Adrenal gland (tissue), 5 donors: ENCODE measurements around the gene MTHFD2.

ENCODE experiments used
- CTCF ChIP-seq, 6 experiments: fragments of 450-650 bp in 4 of 6; fragments of 200-600 bp in 2 of 6; sonication (generic) in 1 of 6; IDR thresholded peaks; 1 replicate in 5 of 6; 2 replicates in 1 of 6; pipeline versions ENCODE4 v1.5.1 to v1.8.0; 2016 to 2021; ENCODE audit warnings: antibody characterized with exemption in 6 of 6, mild to moderate bottlenecking in 2 of 6, moderate library complexity in 1 of 6
- POLR2A ChIP-seq, 2 donors: fragments of 450-650 bp; IDR thresholded peaks; one replicate each; pipeline ENCODE4 v1.6.1; 2017; ENCODE audit warnings: antibody characterized with exemption in 2 of 2, mild to moderate bottlenecking in 2 of 2, moderate library complexity in 1 of 2
- donor health status: DM: no; HTN: no; CAD: no.

- TF ChIP-seq CTCF (IDR thresholded peaks at IDR 0.05) (no peak), POLR2A (IDR thresholded peaks at IDR 0.05) (no peak)
Measured at GRCh38 chr2:74201596-74201995, 3.2 kb downstream of the MTHFD2 start.
